HG02981 (cell line): ENCODE results near the gene MTUS2.
"Not testable (repeated sequence)": the region's sequence is repeated elsewhere in the genome, so short reads cannot be mapped to it uniquely, and the experiment has no call there.

Experiments
- ATAC-seq: cut with Tn5 transposase; IDR thresholded peaks from one replicate; pipeline ENCODE4 v1.9.1; 2021; ENCODE audit warnings: mild to moderate bottlenecking, moderate library complexity; ENCODE audit not compliant: unreplicated experiment

MTUS2 gene

DNA sequence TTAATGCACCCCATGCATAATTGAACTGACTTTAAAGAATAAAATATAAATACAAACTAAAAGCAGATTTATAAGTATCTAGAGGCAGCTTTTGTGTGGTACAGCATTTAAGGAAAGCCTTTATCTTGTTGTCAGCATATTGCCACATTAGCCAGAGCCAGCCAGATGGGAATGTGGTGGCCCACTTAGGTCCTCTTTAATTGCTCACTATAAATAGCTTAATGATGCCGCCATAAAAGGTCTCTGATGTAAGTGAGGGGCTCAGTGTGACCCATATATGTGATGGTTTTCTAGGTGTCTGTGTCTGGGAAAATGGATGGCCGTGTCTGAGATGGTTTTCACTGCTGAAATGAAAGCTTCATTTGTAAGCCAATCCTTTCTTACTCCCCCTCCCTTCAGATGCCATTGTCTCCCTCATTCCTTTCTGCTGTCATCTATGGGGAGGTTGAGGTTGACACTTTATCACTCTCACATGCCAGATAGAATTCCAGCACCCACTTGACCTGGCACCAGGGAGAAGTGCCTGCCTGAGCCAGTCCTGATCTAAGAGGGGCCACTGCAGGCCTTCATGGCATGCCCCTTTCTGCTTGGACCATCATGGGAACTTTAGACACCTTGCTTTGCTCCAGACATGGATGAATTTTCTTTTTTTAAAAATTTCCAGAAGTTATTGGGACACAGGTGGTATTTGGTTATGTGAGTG, 135.3 kb downstream of the MTUS2 start:
- no peak for ATAC-seq

GRCh38 chr13:28958018-28958417, 137.9 kb downstream of the MTUS2 start:
- no peak for ATAC-seq

- no peak for ATAC-seq
Measured at GRCh38 chr13:28958441-28958840, 138.3 kb downstream of the MTUS2 start.

GRCh38 chr13:28964052-28964451, 143.9 kb downstream of the MTUS2 start:
- ATAC-seq, result no peak

- ATAC-seq, result no peak
Measured at GRCh38 chr13:28964803-28965202, 144.7 kb downstream of the MTUS2 start.

DNA sequence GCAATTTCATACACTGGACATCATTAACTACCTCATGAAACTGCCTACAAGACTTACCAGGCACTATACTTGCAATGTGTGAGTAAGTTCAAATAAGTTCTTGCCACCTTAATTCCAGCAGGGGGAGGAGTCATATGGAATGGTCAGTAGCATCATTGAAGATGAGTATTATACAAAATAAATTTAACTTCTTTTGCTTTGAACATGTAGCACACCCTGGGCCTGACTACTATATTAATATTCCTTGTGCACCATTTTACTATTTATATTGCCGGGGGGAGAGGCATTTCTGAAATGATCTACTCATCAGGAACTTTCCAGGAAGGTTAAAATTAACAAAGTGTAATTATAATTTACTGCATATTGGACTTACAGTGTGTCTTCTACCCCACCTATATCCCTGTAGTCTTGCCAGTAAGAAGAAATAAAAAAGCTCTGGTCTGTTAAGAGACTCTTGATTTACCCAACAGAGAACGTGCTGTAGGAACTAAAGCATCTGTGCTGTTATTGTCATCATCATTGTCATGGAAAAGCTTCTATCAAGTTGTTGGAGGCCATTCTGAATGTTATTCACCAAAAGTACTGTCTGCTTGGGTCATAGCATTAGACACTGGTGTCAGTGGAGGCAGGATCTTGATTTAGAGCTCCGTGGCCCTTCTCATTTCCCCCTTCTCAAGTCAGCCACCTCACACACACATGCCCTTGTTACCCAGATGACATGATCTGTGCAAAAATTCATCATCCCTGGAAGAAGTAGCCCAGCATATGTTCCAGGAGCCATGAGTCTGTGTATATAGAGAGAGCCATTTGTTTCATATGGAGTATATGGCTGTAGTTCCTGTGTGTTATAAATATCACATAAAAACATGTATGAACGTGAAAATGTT, 147.1 kb downstream of the MTUS2 start:
- ATAC-seq, result no peak

DNA sequence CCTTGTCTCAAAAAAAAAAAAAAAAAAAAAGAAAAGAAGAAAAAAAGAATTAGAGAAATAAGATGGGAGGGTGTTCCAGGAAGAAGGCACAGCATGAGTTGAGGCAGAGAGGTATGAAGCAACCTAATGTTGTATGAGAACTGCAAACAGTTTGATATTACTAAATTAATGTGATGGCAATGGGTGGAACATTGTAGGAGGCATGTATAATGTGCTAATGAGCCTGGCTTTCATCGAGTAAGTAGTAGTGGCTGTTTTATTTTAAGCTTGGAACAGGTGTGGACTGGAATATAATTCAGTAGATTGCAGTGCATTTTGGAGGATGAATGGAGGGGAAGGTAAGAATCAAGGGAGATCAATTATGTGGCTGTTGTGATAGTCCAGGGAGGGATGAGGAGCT, 156.1 kb downstream of the MTUS2 start:
- ATAC-seq, result no peak

- no peak for ATAC-seq
Measured at GRCh38 chr13:28976636-28977035, 156.5 kb downstream of the MTUS2 start.

DNA sequence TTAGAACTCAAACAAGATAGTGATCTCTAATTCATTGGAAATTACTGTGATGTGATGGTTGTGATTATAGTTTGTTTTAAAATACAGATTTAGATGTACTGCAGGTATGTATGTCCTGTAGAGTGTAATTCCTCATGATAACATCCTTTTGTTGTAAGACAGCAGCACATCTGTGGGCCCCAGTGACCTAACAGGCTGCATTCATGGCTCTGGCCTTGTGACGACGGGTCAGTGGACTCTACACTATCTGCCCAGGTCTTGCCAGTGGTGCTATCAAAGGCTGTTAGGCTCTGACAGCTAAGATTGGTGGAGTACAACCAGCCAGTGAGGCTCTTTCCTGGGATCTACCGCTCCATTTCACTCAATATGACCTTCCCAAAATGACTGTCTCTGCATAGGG, 158.4 kb downstream of the MTUS2 start:
- ATAC-seq, result no peak

DNA sequence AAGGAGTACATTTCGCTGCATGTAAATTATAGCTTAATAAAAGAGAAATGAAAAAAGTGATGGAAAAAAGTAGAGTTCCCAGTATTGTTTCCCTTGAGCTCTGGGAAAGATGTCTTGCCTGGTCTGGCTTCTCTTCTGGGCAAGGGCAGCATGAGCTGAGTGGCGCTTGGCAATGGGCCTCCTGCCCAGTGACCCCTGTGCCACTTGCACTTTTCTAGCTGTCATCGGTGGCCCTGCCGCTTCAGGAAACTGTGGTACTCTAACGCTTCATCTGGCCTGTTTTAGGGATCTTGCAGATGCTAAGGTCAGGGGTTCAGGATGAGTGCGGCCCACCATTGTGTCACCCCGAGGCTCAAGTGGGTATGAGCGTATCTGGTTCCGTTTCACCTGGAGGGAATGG, 161.4 kb downstream of the MTUS2 start:
- ATAC-seq, result no peak

GRCh38 chr13:28983641-28984040, 163.5 kb downstream of the MTUS2 start:
- ATAC-seq, result no peak

- no peak for ATAC-seq
Measured at GRCh38 chr13:28984326-28984725, 164.2 kb downstream of the MTUS2 start.

DNA sequence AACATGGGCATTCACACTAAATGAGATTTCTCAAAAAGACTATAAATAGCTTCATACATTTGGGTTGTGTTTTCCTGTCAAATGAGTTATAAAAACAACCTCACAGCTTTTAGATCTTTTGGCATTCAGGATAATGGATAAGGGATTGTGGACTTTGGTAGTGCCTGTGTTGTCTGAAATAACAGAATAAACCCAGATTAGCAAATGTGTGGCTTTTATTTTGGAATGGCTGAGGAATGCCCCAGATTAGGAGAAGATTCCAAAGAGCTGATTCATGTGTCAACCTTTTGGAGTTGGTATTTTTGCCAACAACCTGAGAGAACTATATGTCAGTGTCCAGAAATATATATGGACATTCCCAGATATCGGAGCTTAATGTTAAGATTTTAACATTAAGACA, 164.7 kb downstream of the MTUS2 start:
- no peak for ATAC-seq

DNA sequence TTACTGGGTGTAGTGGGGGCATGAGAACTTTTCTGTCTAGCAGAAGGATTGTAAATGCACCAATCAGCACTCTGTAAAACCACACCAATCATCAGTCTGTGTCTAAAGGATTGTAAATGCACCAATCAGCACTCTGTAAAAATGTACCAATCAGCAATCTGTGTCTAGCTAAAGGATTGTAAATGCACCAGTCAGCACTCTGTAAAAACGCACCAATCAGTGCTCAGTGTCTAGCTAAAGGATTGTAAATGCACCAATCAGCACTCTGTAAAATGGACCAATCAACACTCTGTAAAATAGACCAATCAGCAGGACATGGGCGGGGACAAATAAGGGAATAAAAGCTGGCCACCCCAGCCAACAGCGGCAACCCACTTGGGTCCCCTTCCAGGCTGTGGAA, 170.2 kb downstream of the MTUS2 start:
- ATAC-seq, result not testable (repeated sequence)

- ATAC-seq, result no peak
Measured at GRCh38 chr13:28991764-28992163, 171.6 kb downstream of the MTUS2 start.

DNA sequence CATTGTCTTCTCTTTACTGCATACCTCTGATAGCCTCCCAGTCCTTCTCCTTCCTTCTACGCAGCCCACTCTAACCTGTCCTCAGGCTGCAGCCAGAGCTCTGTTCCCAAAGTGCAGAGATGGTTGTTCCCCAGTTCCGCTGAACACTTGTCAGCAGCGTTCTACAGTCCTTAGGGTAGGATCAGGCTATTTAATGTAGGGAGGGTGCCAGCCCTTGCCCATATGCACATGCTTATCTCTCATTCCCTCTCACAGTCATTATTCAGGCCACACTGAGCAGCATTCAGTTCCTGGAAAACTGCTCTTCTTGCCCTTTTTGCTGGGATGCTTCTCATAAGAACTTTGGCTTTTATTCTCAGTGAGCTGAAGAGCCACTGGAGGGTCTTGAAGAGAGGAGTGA, 180.7 kb downstream of the MTUS2 start:
- no peak for ATAC-seq

DNA sequence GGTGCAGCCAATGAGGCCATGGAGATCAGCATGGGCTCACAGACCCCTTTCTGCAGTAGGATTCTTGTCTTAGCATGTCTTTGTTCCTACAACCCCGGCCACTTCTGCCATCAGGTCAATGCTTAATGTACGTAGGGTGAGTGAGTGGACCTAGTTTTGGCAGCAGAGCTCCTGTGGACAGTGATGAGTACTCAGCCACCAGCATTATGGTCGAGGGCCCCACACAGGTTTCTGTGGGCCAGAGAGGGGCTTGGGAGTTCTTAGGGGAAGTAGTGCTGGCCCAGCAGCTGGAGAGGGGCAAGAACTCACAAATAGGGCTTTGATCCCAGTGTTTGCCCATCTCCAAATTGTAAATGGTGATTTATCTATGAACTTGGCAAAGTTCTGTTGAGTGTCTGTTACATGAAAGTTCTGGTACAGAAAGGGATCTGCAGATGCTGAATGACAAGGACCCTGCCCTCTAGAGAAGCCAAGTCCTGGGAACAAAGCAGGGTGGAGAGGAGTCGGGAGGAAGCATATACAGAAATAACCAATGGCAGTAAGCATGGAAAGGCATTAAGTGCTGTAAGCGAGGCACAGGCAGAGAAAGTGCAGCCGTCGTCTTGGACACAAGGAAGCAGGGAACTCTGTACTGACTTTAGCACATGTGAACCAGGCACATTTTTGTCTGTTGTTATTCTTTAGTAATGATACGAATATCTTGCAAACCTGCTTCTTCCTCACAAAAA, 185.1 kb downstream of the MTUS2 start:
- ATAC-seq, result no peak

DNA sequence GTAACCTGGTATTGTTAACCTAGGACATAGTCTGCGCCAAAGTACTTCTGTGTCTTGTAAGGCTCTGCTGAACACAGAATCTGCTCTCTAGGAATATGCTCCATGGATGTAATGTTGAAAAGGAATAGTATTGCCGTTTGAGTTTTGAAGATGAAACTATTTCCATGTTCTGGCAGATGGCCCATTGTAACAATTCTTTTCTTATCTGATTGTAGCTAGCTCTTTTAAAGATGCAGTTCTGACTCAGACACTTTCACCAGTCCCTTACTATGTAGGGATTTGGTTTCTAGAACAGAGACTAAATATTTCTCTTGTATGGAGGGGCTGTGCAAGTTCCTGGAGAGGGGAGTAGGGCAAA, 185.6 kb downstream of the MTUS2 start:
- no peak for ATAC-seq

GRCh38 chr13:29006359-29006850, 186.3 kb downstream of the MTUS2 start:
- no peak for ATAC-seq

GRCh38 chr13:29008296-29008695, 188.2 kb downstream of the MTUS2 start:
- no peak for ATAC-seq

DNA sequence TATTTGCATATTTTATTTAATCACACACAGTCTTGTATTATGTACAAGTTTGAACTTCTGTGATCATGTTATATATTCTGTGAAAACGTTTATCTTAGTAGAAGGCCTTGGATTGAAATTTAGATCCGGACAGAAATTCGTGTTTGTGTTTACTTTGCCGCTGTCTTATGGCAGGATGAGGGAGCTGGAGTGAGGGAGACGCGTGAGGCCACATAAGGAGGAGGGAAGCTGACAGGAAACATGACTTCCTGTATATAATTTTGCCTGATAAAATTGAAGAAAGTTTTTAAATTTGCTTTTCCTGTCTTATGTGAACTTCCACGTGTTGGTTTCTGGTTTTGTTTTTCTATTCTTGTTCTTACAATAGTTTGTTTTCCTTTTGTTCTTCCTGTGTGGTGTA, 200.2 kb downstream of the MTUS2 start:
- ATAC-seq, result no peak

GRCh38 chr13:29021311-29021710, 201.2 kb downstream of the MTUS2 start:
- no peak for ATAC-seq
